Measurements from ENCODE around the gene ELAVL1. TPM values are rescaled to one million over a fixed set of nuclear protein-coding genes. Genes with fewer than 3 reads are reported as not detected.

Gene ELAVL1
- total RNA-seq, 1 donor from 2014 or later = 83.5 TPM

- CTCF ChIA-PET = interaction anchor here (1.0 kb wide), 1 partner anchor 346 kb away, joined by 3 read pairs; no protein-coding TSS in a partner anchor
- peaks cover 22% of the 10 kb centered on the region for H3K4me1 Mint-ChIP-seq
- peaks cover 31% of the 10 kb centered on the region for H3K36me3 Mint-ChIP-seq (ENCODE audit: low read depth)
- H3K27me3 Mint-ChIP-seq = peaks cover 18% of the 10 kb centered on the region
- POLR2A ChIA-PET = interaction anchor here (1.0 kb wide), 1 partner anchor 10 kb away, joined by 3 read pairs; the partner anchor contains the start of gene MAP2K7
- no peaks in the 10 kb centered on the region for H3K9me3 Mint-ChIP-seq
- no peak for ATAC-seq (ENCODE audit: low read depth)
- no peak overlapping the region for H3K27ac Mint-ChIP-seq
- TF ChIP-seq, protein P1, sequence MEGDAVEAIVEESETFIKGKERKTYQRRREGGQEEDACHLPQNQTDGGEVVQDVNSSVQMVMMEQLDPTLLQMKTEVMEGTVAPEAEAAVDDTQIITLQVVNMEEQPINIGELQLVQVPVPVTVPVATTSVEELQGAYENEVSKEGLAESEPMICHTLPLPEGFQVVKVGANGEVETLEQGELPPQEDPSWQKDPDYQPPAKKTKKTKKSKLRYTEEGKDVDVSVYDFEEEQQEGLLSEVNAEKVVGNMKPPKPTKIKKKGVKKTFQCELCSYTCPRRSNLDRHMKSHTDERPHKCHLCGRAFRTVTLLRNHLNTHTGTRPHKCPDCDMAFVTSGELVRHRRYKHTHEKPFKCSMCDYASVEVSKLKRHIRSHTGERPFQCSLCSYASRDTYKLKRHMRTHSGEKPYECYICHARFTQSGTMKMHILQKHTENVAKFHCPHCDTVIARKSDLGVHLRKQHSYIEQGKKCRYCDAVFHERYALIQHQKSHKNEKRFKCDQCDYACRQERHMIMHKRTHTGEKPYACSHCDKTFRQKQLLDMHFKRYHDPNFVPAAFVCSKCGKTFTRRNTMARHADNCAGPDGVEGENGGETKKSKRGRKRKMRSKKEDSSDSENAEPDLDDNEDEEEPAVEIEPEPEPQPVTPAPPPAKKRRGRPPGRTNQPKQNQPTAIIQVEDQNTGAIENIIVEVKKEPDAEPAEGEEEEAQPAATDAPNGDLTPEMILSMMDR (IDR thresholded peaks at IDR 0.05) = no peak
- intact Hi-C loops (cut with micrococcal nuclease) = no loop called here
- no peak for DNase-seq
- H3K4me3 Mint-ChIP-seq = no peak overlapping the region
These were observed 91.3 kb downstream of the ELAVL1 start for GRCh38 chr19:7914099-7914498.

DNA sequence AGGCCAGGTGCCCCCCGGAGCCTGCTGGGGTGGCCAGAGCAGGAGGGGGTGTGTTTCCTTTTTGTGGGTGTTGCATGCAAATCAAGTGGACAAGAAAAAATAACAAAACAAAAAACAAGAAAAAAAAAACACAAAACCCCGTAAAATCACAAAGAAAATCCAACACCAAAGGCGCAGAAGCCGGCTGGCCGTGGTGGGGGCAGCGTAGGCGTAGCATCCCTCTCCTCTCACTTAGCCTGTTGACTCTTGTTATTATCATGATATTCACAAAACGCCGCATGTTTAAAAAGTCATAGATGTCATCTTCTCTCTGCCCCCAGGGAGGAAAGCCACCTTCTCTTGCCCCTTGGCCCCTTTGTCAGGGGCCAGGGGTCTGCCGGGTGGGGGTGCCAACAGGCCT is 91.8 kb downstream of the ELAVL1 start:
- Mint-ChIP-seq H3K4me1 (peaks cover 22% of the 10 kb centered on the region), H3K36me3 (ENCODE audit: low read depth) (peaks cover 31% of the 10 kb centered on the region), H3K4me3 (no peak overlapping the region), H3K27ac (no peak overlapping the region), H3K27me3 (peaks cover 18% of the 10 kb centered on the region), H3K9me3 (no peaks in the 10 kb centered on the region)
- ATAC-seq (ENCODE audit: low read depth) (no peak), DNase-seq (no peak)
- intact Hi-C loops (cut with micrococcal nuclease) = no loop called here
- ChIA-PET POLR2A (no interaction called here), CTCF (interaction anchor here (0.5 kb wide), 1 partner anchor 350 kb away, joined by 3 read pairs; no protein-coding TSS in a partner anchor)
- TF ChIP-seq, protein P1 (IDR thresholded peaks at IDR 0.05) = no peak

- no peaks in the 10 kb centered on the region for H3K9me3 Mint-ChIP-seq
- H3K4me1 Mint-ChIP-seq = peaks cover 16% of the 10 kb centered on the region
- ATAC-seq (ENCODE audit: low read depth) = no peak
- ChIA-PET CTCF (interaction anchor here (0.5 kb wide), 1 partner anchor 349 kb away, joined by 3 read pairs; no protein-coding TSS in a partner anchor), POLR2A (interaction anchor here (0.7 kb wide), 1 partner anchor 395 kb away, joined by 4 read pairs; no protein-coding TSS in a partner anchor)
- H3K27me3 Mint-ChIP-seq = peaks cover 14% of the 10 kb centered on the region
- no peak for DNase-seq
- no peak overlapping the region for H3K4me3 Mint-ChIP-seq
- H3K36me3 Mint-ChIP-seq (ENCODE audit: low read depth) = peaks cover 32% of the 10 kb centered on the region
- no peak overlapping the region for H3K27ac Mint-ChIP-seq
- TF ChIP-seq, protein P1 (IDR thresholded peaks at IDR 0.05) = no peak
- intact Hi-C loops (cut with micrococcal nuclease) = no loop called here
These were observed 92.5 kb downstream of the ELAVL1 start for GRCh38 chr19:7912697-7913564.

GRCh38 chr19:7912144-7912696 is 93.2 kb downstream of the ELAVL1 start:
- ATAC-seq (ENCODE audit: low read depth) (no peak), DNase-seq (no peak)
- H3K9me3 Mint-ChIP-seq = no peaks in the 10 kb centered on the region
- intact Hi-C loops (cut with micrococcal nuclease) = no loop called here
- H3K36me3 Mint-ChIP-seq (ENCODE audit: low read depth) = peaks cover 32% of the 10 kb centered on the region
- ChIA-PET POLR2A (interaction anchor here (1.0 to 1.1 kb wide), 2 partner anchors 8 to 17 kb away, joined by 3 to 4 read pairs; partner anchors contain the start of gene SNAPC2), CTCF (no interaction called here)
- TF ChIP-seq, protein P1 (IDR thresholded peaks at IDR 0.05) = no peak
- peaks cover 14% of the 10 kb centered on the region for H3K27me3 Mint-ChIP-seq
- peaks cover 15% of the 10 kb centered on the region for H3K4me1 Mint-ChIP-seq
- H3K27ac Mint-ChIP-seq = no peak overlapping the region
- H3K4me3 Mint-ChIP-seq = no peak overlapping the region
